RWPE1 (cell line): ENCODE data around the gene TMEM219.

Experiments used
- CTCF ChIA-PET: fragments of 350-600 bp; sonication (Branson Sonifier 250); formaldehyde crosslinking; extraction: SDS; loops from one replicate; lab custom pipeline; 2021; lab: Yijun Ruan, JAX
- POLR2A ChIA-PET: fragments of 400-600 bp; formaldehyde crosslinking; extraction: SDS; loops from one replicate; lab custom pipeline; 2020; ENCODE audit warnings: antibody characterized with exemption; ENCODE audit not compliant: low non-redundant PET; lab: Yijun Ruan, JAX
- DNase-seq: peaks from one replicate; pipeline ENCODE4 v3.0.0; 2012; ENCODE audit warnings: low spot score
- H3K27ac ChIP-seq: fragments of 450-650 bp; 2 replicates; pipeline ENCODE4 v1.5.1; 2017
- TF ChIP-seq, protein P1 (sequence below): fragments of 450-650 bp; conservative IDR thresholded peaks from 2 replicates; pipeline ENCODE4 v1.5.1; 2017; ENCODE audit warnings: low read depth, mild to moderate bottlenecking

The TMEM219 gene

DNA sequence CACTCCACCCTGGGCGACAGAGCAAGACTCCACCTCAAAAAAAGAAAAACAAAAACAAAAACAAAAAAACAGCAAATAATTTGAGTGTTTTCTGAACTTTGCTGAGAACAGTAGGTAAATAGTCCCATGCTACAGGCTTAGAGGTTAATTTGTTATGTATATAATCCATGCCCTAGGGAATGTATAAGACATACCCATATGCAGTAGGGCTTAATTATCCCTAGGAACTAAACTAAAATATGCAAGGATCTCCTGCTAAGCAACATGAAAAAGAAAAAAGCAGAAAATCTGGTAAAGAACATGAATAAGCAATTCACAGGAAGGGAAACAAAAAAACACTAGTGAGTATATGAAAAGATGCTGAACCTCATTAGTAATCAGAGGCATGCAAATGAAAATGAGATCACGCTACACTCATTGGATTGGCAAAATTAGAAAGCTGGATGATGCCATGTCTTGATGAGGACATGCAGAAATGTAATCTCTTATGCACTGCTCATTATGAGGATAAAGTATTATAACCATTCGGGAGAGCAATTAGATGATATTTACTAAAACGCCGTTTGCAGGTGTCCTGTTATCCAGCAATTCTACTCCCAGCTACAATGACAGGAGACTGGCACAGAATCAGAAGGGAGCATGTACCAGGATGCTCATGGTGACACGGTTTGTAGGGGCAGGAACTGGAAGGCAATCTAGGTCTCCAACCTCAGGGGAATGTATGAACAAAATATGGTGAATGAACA, 41.4 kb upstream of the TMEM219 start:
- POLR2A ChIA-PET, result no interaction called here
- no peak for DNase-seq
- TF ChIP-seq, protein P1, sequence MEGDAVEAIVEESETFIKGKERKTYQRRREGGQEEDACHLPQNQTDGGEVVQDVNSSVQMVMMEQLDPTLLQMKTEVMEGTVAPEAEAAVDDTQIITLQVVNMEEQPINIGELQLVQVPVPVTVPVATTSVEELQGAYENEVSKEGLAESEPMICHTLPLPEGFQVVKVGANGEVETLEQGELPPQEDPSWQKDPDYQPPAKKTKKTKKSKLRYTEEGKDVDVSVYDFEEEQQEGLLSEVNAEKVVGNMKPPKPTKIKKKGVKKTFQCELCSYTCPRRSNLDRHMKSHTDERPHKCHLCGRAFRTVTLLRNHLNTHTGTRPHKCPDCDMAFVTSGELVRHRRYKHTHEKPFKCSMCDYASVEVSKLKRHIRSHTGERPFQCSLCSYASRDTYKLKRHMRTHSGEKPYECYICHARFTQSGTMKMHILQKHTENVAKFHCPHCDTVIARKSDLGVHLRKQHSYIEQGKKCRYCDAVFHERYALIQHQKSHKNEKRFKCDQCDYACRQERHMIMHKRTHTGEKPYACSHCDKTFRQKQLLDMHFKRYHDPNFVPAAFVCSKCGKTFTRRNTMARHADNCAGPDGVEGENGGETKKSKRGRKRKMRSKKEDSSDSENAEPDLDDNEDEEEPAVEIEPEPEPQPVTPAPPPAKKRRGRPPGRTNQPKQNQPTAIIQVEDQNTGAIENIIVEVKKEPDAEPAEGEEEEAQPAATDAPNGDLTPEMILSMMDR, result no peak
- CTCF ChIA-PET, result interaction anchor here (0.6 kb wide), 1 partner anchor 220 kb away, joined by 3 read pairs; no protein-coding TSS in a partner anchor
- no peak overlapping the region for H3K27ac ChIP-seq

DNA sequence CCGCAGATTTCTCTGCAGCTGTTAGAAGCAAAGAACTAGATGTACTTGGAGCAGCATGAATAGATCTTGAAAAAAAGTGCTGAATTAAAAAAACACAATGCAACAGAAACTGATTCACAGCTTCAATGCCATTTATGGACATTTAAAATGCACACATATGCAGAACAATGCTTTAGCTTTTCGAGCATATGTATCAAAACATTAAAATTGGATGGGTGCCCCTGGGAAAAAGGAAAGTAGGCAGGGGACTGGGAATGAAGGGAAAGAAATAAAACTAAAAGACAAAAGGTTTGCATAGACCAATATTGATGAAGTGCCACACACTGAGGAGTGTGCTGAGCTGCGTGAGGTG, 40.9 kb upstream of the TMEM219 start:
- POLR2A ChIA-PET, result no interaction called here
- CTCF ChIA-PET, result interaction anchor here (0.6 kb wide), 1 partner anchor 220 kb away, joined by 3 read pairs; no protein-coding TSS in a partner anchor
- TF ChIP-seq, protein P1, result no peak
- no peak overlapping the region for H3K27ac ChIP-seq
- DNase-seq, result no peak

DNA sequence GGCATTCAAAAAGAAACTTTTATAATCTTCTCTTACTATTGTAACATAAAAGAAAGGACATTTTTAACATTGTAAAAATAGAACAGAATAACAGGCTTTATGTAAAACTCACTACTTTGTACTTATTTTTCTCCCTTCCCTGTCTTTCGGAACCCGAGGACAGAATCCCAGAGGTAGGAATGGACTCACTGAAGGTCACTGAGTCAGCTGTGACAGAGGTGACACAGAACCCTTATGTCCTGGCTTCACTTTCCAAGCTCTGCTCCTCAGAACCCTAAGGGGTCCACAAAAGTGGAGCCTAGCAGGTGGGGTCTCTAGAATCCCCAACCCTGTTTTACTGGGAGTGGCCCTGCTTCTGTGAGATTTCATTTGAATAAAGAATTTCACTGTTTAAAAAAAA, 39.6 kb upstream of the TMEM219 start:
- TF ChIP-seq, protein P1, result no peak
- no peak for DNase-seq
- no peak overlapping the region for H3K27ac ChIP-seq
- CTCF ChIA-PET, result no interaction called here
- POLR2A ChIA-PET, result no interaction called here

DNA sequence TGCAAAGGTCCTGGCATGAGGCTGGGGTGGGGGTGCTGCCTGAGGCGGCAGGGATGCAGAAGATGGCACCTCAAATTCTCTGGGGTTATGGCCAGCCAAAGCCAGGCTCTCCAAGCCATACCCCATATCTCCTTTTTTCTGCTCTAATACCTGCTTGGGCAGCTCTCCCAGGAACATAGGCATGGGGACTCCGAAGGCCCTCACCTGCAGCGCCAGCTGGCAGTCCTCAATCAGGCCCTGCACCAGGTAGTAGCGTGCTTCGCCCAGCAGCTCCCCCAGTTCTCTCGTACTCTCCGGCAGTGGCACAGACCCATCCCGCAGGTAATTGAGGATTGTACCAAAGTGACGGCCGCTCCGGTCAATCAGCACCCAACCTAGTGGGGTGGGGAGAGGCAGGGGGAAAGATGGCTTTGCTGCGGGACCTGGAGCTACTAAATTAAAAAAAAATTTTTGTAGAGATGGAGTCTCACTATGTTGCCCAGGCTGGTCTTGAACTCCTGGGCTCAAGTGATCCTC, 38.8 kb upstream of the TMEM219 start:
- no peak overlapping the region for H3K27ac ChIP-seq
- CTCF ChIA-PET, result interaction anchor here (0.6 kb wide), 1 partner anchor 24 kb away, joined by 4 read pairs; no protein-coding TSS in a partner anchor
- TF ChIP-seq, protein P1, result no peak
- DNase-seq, result no peak
- POLR2A ChIA-PET, result interaction anchor here (0.5 kb wide), 1 partner anchor 24 kb away, joined by 3 read pairs; no protein-coding TSS in a partner anchor

DNA sequence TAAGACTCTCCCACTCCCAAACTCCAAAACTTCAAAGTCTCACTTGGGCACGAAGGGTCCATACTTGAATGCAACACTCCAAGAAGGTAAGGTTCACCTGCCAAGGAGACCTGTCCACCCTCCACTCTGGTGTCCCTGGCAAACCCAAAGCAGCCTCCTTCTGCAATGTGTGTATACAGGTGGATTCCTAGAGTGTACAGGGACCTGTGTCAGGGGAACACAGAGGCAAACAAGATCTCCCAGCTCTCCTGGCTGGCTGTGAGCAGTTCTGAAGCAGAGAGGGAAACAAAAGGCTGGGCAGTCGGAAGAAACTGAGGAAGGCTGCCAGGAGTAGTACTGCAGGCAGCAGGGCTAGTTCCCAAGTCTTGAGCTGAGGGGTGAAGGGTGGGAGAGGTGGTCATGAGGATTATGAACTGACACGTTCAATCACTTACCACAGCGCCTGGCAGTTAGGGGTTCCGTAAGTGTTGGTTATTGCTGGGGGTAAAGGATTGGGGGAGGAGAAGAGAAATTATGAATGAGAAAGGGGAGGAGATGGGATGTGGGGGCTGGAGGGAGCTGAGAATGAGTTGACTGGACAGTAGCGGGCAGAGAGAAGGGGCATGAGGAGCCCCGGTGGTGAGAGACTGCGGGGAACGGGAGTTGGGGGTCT, 36.6 kb upstream of the TMEM219 start:
- TF ChIP-seq, protein P1, result no peak
- CTCF ChIA-PET, result interaction anchor here (0.5 to 1.2 kb wide), 3 partner anchors 17 to 217 kb away, joined by 3 to 5 read pairs (median 4); no protein-coding TSS in a partner anchor
- POLR2A ChIA-PET, result interaction anchor here (0.6 to 1.2 kb wide), 5 partner anchors 9 to 99 kb away, joined by 3 to 10 read pairs (median 3); no protein-coding TSS in a partner anchor
- peak; percentile 30 for DNase-seq
- H3K27ac ChIP-seq, result peak overlapping the region; percentile 81
